Stimulated activated CD8-positive, alpha-beta memory T cell treated with anti-CD3 and anti-CD28 coated beads, Interleukin-4, amount 100 ng/mL, for 48 hours (primary cell): ENCODE measurements around the gene NCSTN.
A peak's percentile ranks its signal among the peaks of the same experiment; 100 is the strongest.

Source experiments
- DNase-seq: peaks from one replicate; pipeline ENCODE4 v3.0.0-alpha.2; 2020

NCSTN gene

GRCh38 chr1:160407839-160408801 is 64.9 kb downstream of the NCSTN start:
- DNase-seq = peak; percentile 11
